Naive thymus-derived CD4-positive, alpha-beta T cell (primary cell): ENCODE results near the gene KCTD18. TPM values are rescaled to one million over a fixed set of nuclear protein-coding genes. Genes with fewer than 3 reads are reported as not detected.

Experiments used
- ATAC-seq: fragments of 150-1000 bp; cut with Tn5 transposase; 2 replicates; pipeline ENCODE4 v1.10.0; 2021; ENCODE audit warnings: mild to moderate bottlenecking, moderate library complexity
- CTCF ChIA-PET: fragments of 350-600 bp; sonication (Branson Sonifier 250); formaldehyde crosslinking; loops from one replicate; lab custom pipeline; 2021; ENCODE audit warnings: antibody characterized with exemption; lab: Charles Lee
- POLR2A ChIA-PET: fragments of 350-600 bp; sonication (Branson Sonifier 250); formaldehyde crosslinking; loops from one replicate; lab custom pipeline; 2021; ENCODE audit warnings: antibody characterized with exemption, inconsistent platforms; lab: Charles Lee
- DNase-seq, 9 donors: peaks; one replicate each; pipeline versions ENCODE4 v3.0.0 to v3.0.0-alpha.2; 2020 to 2022; ENCODE audit warnings: mixed read lengths in 1 of 9
- H3K27ac ChIP-seq: one replicate; pipeline ENCODE4 v1.7.0; 2013; ENCODE audit warnings: mild to moderate bottlenecking, low read depth, low read length, moderate library complexity
- H3K27me3 ChIP-seq, 2 donors: one replicate each; pipeline ENCODE4 v1.7.0; 2013; ENCODE audit warnings: low read length in 2 of 2, mild to moderate bottlenecking in 2 of 2, moderate library complexity in 2 of 2; ENCODE audit not compliant: control insufficient read depth in 2 of 2, insufficient read depth in 2 of 2
- H3K36me3 ChIP-seq, 3 experiments: 1 replicate in 2 of 3; 2 replicates in 1 of 3; pipeline ENCODE4 v1.7.0; 2013; ENCODE audit warnings: low read length in 3 of 3, mild to moderate bottlenecking in 3 of 3, moderate library complexity in 1 of 3; ENCODE audit not compliant: insufficient read depth in 3 of 3, control insufficient read depth in 2 of 3
- H3K4me1 ChIP-seq, 2 donors: one replicate each; pipeline ENCODE4 v1.7.0; 2013; ENCODE audit warnings: low read length in 2 of 2, mild to moderate bottlenecking in 2 of 2, moderate library complexity in 1 of 2; ENCODE audit not compliant: control insufficient read depth in 2 of 2, insufficient read depth in 2 of 2
- H3K4me3 ChIP-seq: 2 replicates; pipeline ENCODE4 v1.7.0; 2013; ENCODE audit warnings: mild to moderate bottlenecking, low read length
- H3K9me3 ChIP-seq, 3 experiments: 1 replicate in 2 of 3; 2 replicates in 1 of 3; pipeline ENCODE4 v1.7.0; 2013; ENCODE audit warnings: low read length in 3 of 3; ENCODE audit not compliant: control insufficient read depth in 2 of 3
- H3K27ac Mint-ChIP-seq, 9 donors: one replicate each; pipeline ENCODE4 v1.8.0; 2020 to 2022; ENCODE audit warnings: mixed read lengths in 9 of 9, mild to moderate bottlenecking in 8 of 9, moderate library complexity in 5 of 9, inconsistent platforms in 2 of 9
- H3K27me3 Mint-ChIP-seq, 5 donors: one replicate each; pipeline ENCODE4 v1.8.0; 2021 to 2022; ENCODE audit warnings: mixed read lengths in 5 of 5, mild to moderate bottlenecking in 1 of 5
- H3K36me3 Mint-ChIP-seq, 5 donors: one replicate each; pipeline ENCODE4 v1.8.0; 2020 to 2022; ENCODE audit warnings: mixed read lengths in 5 of 5, mild to moderate bottlenecking in 3 of 5, inconsistent platforms in 1 of 5
- H3K4me1 Mint-ChIP-seq, 7 donors: one replicate each; pipeline ENCODE4 v1.8.0; 2020 to 2022; ENCODE audit warnings: mixed read lengths in 7 of 7, mild to moderate bottlenecking in 3 of 7, inconsistent platforms in 1 of 7
- H3K4me3 Mint-ChIP-seq, 10 donors: one replicate each; pipeline ENCODE4 v1.8.0; 2020 to 2022; ENCODE audit warnings: mild to moderate bottlenecking in 10 of 10, mixed read lengths in 10 of 10, moderate library complexity in 6 of 10, inconsistent platforms in 2 of 10
- H3K9me3 Mint-ChIP-seq, 11 donors: one replicate each; pipeline ENCODE4 v1.8.0; 2020 to 2022; ENCODE audit warnings: mixed read lengths in 11 of 11, mild to moderate bottlenecking in 4 of 11, inconsistent platforms in 1 of 11, moderate library complexity in 1 of 11
- intact Hi-C, 2 donors: fragments of 100-400 bp; cut with micrococcal nuclease; formaldehyde crosslinking; loops; one replicate each; pipeline ENCODE4 v1.15.1; 2023
- polyA plus RNA-seq, 2 donors: library from polyadenylated mRNA; unstranded; fragments of 300-500 nt; fragmentation: Illumina TruSeq; gene quantifications; one replicate each; pipeline ENCODE4 v1.2.3, GENCODE V29; 2021
- total RNA-seq, 6 experiments: library from RNA in 5 of 6; stranded (reverse) in 5 of 6; gene quantifications; 1 replicate in 5 of 6; 2 replicates in 1 of 6; pipeline ENCODE4 v1.2.3 and lab custom pipeline; 2021 to 2026

The KCTD18 gene
- total and polyA plus RNA-seq, 7 experiments from 2014 or later = 13.2 to 20.8 (median 18.4) TPM

DNA sequence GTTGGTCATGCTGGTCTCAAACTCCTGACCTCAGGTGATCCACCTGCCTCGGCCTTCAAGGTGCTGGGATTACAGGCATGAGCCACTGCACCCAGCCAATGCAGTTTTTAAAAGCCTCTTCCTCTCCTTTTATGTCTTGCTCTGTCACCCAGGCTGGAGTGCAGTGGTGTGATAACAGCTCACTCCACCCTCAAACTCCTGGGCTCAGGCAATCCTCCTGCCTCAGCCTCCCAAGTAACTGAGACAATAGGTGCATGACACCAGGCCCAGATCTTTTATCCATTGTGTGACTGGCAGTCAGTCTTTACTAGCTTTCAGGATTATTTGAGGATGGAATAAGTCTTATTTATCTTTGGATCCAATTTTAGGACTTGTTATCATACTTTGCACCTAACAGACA, 13.2 kb downstream of the KCTD18 start:
- no peak overlapping the region for H3K27ac ChIP-seq
- DNase-seq (no peak), ATAC-seq (no peak)
- H3K4me3 Mint-ChIP-seq = no peak overlapping the region
- intact Hi-C loops = no loop called here
- H3K4me3 ChIP-seq = no peak overlapping the region
- peaks cover 4 to 49% (median 7%) of the 10 kb centered on the region in 3 experiments for H3K36me3 ChIP-seq
- ChIA-PET POLR2A (no interaction called here), CTCF (interaction anchor here (1.1 to 1.4 kb wide), 2 partner anchors 12 to 13 kb away, joined by 3 read pairs; no protein-coding TSS in a partner anchor)
- no peaks in the 10 kb centered on the region for H3K27me3 ChIP-seq
- H3K9me3 ChIP-seq = no peaks in the 10 kb centered on the region
- H3K27me3 Mint-ChIP-seq = no peaks in the 10 kb centered on the region
- no peak overlapping the region for H3K27ac Mint-ChIP-seq
- peaks cover 0 to 2% (median 0%) of the 10 kb centered on the region in 11 donors for H3K9me3 Mint-ChIP-seq
- no peaks in the 10 kb centered on the region for H3K4me1 ChIP-seq
- H3K4me1 Mint-ChIP-seq = peaks cover 0 to 4% (median 0%) of the 10 kb centered on the region in 7 donors
- peaks cover 5 to 46% (median 37%) of the 10 kb centered on the region in 5 donors for H3K36me3 Mint-ChIP-seq

DNA sequence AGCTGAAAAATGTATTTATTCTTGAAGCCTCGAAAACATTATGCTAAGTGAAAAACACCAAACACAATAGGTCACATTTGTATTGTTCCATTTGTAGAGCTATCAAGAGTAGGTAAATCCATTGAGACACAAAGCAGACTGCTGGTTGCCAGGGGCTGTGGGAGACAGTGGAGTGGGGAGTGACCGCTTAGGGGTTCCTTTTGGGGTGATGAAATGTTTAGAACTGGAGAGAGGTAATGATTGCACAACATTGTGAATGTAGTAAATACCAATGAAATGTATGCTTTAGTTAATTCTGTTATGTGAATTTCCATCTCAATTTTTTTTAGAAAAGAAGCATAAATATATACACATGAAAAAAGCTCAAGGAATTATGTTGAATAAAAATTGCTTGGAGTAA, 15.8 kb downstream of the KCTD18 start:
- H3K36me3 ChIP-seq = peaks cover 5 to 72% (median 7%) of the 10 kb centered on the region in 3 experiments
- POLR2A ChIA-PET = interaction anchor here (0.6 kb wide), 1 partner anchor 19 kb away, joined by 3 read pairs; no protein-coding TSS in a partner anchor

DNA sequence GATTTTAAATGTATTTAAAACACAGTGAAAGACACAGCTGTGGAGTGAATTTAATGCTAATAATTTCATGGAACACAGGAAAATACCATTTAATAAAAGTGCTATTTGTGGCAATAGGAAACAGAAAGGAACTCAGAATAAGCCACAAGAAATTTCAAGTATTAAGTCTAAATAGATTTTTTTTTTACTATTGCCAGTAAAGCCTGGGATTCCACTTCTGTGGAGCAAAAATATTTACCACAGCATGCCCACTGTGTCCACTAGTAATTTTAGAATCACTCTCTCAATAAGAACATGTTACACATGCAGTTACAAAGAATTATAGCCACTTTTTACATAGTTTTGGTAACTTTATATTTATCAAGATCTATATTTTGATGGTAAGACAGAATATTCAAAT, 17.2 kb downstream of the KCTD18 start:
- no peaks in the 10 kb centered on the region for H3K4me1 Mint-ChIP-seq
- no peak for ATAC-seq
- no peaks in the 10 kb centered on the region for H3K27me3 Mint-ChIP-seq
- Histone ChIP-seq H3K36me3 (peaks cover 5 to 68% (median 7%) of the 10 kb centered on the region in 3 experiments), H3K27me3 (no peaks in the 10 kb centered on the region), H3K27ac (no peak overlapping the region), H3K9me3 (no peaks in the 10 kb centered on the region), H3K4me1 (no peaks in the 10 kb centered on the region), H3K4me3 (no peak overlapping the region)
- DNase-seq = no peak
- POLR2A ChIA-PET = no interaction called here
- peaks cover 0 to 2% (median 0%) of the 10 kb centered on the region in 11 donors for H3K9me3 Mint-ChIP-seq
- intact Hi-C loops = no loop called here
- peaks cover 13 to 60% (median 47%) of the 10 kb centered on the region in 5 donors for H3K36me3 Mint-ChIP-seq
- H3K4me3 Mint-ChIP-seq = no peak overlapping the region
- H3K27ac Mint-ChIP-seq = no peak overlapping the region
- CTCF ChIA-PET = no interaction called here

More for the DNA sequence above, 15.8 kb downstream of the KCTD18 start:
- Histone ChIP-seq H3K4me3 (no peak overlapping the region), H3K4me1 (no peaks in the 10 kb centered on the region), H3K9me3 (no peaks in the 10 kb centered on the region), H3K27ac (no peak overlapping the region), H3K27me3 (no peaks in the 10 kb centered on the region)
- DNase-seq = no peak
- intact Hi-C loops = no loop called here
- H3K27ac Mint-ChIP-seq = no peak overlapping the region
- ATAC-seq = no peak
- H3K36me3 Mint-ChIP-seq = peaks cover 13 to 65% (median 52%) of the 10 kb centered on the region in 5 donors
- H3K9me3 Mint-ChIP-seq = peaks cover 0 to 2% (median 0%) of the 10 kb centered on the region in 11 donors
- H3K4me1 Mint-ChIP-seq = peaks cover 0 to under 1% (median 0%) of the 10 kb centered on the region in 7 donors
- CTCF ChIA-PET = interaction anchor here (0.6 kb wide), 1 partner anchor 9 kb away, joined by 3 read pairs; no protein-coding TSS in a partner anchor
- no peak overlapping the region for H3K4me3 Mint-ChIP-seq
- no peaks in the 10 kb centered on the region for H3K27me3 Mint-ChIP-seq

DNA sequence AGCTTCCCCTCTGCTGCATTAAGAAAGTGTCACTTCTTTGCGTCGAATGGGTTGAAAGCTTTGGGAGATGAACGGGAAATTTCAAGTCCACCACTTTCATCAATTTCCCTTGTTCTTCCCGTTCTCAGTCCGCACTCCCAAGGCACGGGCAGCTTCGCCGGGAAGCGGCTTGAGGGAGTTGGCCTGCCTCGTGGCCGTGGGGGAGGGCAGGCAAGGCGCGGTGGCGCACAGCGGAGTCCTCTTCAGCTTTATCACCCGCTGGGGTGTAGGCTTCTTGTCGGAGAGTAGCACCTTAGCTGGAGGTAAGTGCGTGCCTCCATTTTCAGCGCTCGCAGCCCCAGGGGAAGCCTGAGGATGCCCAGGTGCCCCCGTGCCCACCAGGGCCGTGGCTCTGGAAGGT, 19.9 kb downstream of the KCTD18 start:
- no peaks in the 10 kb centered on the region for H3K27me3 Mint-ChIP-seq
- peaks cover 0 to 2% (median 0%) of the 10 kb centered on the region in 11 donors for H3K9me3 Mint-ChIP-seq
- no peak overlapping the region for H3K4me3 ChIP-seq
- intact Hi-C loops = no loop called here
- no peaks in the 10 kb centered on the region for H3K4me1 ChIP-seq
- no peak overlapping the region for H3K27ac ChIP-seq
- H3K27ac Mint-ChIP-seq = no peak overlapping the region
- H3K9me3 ChIP-seq = no peaks in the 10 kb centered on the region
- H3K36me3 Mint-ChIP-seq = peaks cover 13 to 53% (median 41%) of the 10 kb centered on the region in 5 donors
- no peaks in the 10 kb centered on the region for H3K27me3 ChIP-seq
- peaks cover 0 to 3% (median 0%) of the 10 kb centered on the region in 7 donors for H3K4me1 Mint-ChIP-seq
- CTCF ChIA-PET = interaction anchor here (1.1 kb wide), 1 partner anchor 9 kb away, joined by 6 read pairs; no protein-coding TSS in a partner anchor
- no peak for DNase-seq
- ATAC-seq = no peak
- H3K4me3 Mint-ChIP-seq = no peak overlapping the region
- peaks cover 0 to 51% (median 5%) of the 10 kb centered on the region in 3 experiments for H3K36me3 ChIP-seq
- POLR2A ChIA-PET = interaction anchor here (1.0 kb wide), 1 partner anchor 12 kb away, joined by 4 read pairs; no protein-coding TSS in a partner anchor

DNA sequence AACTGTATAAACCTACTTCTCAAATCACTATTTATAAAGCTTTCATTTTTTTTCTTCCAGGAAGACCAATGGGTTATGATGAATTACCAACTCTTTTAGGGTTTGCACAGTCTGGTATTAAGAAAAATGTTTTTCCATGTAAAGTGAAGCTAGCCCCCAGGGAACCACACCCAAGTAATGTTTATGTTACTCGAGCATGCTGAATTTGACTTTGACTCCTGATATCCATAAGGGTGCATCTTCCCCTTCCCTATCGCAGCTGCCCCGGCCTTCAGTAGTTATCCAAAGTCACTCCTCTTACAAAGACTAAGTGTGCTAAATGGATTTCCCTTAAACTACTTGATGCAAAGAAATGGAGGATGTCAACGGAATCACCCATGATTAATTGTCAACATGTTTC, 21.7 kb downstream of the KCTD18 start:
- ChIA-PET CTCF (no interaction called here), POLR2A (no interaction called here)
- H3K4me3 Mint-ChIP-seq = no peak overlapping the region
- peaks cover 0 to 5% (median 0%) of the 10 kb centered on the region in 7 donors for H3K4me1 Mint-ChIP-seq
- Histone ChIP-seq H3K27ac (no peak overlapping the region), H3K4me1 (no peaks in the 10 kb centered on the region), H3K9me3 (no peaks in the 10 kb centered on the region), H3K4me3 (no peak overlapping the region), H3K27me3 (no peaks in the 10 kb centered on the region), H3K36me3 (peaks cover 0 to 38% (median 5%) of the 10 kb centered on the region in 3 experiments)
- DNase-seq = no peak
- peaks cover 13 to 37% (median 31%) of the 10 kb centered on the region in 5 donors for H3K36me3 Mint-ChIP-seq
- no peak for ATAC-seq
- H3K9me3 Mint-ChIP-seq = peaks cover 0 to 2% (median 0%) of the 10 kb centered on the region in 11 donors
- H3K27ac Mint-ChIP-seq = no peak overlapping the region
- intact Hi-C loops = no loop called here
- H3K27me3 Mint-ChIP-seq = no peaks in the 10 kb centered on the region

DNA sequence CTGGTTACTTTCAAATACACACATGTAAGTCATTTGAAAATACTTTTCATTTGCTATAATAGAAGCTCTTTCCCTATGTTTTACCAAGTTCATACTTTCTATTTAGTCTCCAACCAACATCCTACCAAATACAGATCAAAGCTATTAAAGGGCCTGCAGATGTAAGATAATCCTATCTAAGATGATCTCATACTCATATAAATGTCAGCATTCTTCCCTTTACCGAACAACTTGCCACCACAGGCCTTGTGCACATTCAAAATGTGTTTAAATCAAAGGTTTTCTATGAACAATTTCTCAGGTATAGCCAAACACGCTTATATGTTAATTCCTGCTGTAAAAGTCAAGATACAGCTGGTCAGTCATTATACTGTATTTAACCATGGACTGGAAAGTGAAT, 23.3 kb downstream of the KCTD18 start:
- Histone ChIP-seq H3K9me3 (no peaks in the 10 kb centered on the region), H3K27ac (no peak overlapping the region), H3K4me1 (no peaks in the 10 kb centered on the region), H3K36me3 (peaks cover 0 to 21% (median 0%) of the 10 kb centered on the region in 3 experiments), H3K27me3 (no peaks in the 10 kb centered on the region), H3K4me3 (no peak overlapping the region)
- ChIA-PET POLR2A (interaction anchor here (0.6 kb wide), 1 partner anchor 17 kb away, joined by 4 read pairs; no protein-coding TSS in a partner anchor), CTCF (interaction anchor here (6.9 kb wide), 1 partner anchor 507 kb away, joined by 37 read pairs; no protein-coding TSS in a partner anchor)
- Mint-ChIP-seq H3K27me3 (no peaks in the 10 kb centered on the region), H3K4me1 (peaks cover 0 to 6% (median under 1%) of the 10 kb centered on the region in 7 donors), H3K27ac (no peak overlapping the region), H3K36me3 (peaks cover 6 to 22% (median 18%) of the 10 kb centered on the region in 5 donors), H3K9me3 (no peaks in the 10 kb centered on the region), H3K4me3 (no peak overlapping the region)
- DNase-seq (no peak), ATAC-seq (no peak)
- intact Hi-C loops = no loop called here
